ENCODE data around the gene BBS4.
"Not testable (repeated sequence)": the region's sequence is repeated elsewhere in the genome, so short reads cannot be mapped to it uniquely, and the experiment has no call there.

The BBS4 gene

DNA sequence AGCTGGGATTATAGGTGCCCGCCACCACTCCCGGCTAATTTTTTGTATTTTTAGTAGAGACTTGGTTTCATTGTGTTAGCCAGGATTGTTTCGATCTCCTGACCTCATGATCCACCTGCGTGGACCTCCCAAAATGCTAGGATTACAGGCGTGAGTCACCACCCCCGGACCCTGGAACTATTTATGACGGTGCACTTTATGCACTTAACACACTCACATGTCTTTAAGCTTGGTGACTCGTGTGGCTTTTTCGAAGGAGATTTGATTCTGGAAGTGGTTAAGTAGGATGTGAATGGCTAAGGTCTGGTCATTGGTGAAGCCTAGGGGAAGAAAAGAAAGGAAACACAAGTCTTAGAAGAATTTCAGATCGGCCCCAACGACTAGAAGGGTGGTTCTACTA is 20.3 kb downstream of the BBS4 start:
- DNase-seq: peak; percentile 51

DNA sequence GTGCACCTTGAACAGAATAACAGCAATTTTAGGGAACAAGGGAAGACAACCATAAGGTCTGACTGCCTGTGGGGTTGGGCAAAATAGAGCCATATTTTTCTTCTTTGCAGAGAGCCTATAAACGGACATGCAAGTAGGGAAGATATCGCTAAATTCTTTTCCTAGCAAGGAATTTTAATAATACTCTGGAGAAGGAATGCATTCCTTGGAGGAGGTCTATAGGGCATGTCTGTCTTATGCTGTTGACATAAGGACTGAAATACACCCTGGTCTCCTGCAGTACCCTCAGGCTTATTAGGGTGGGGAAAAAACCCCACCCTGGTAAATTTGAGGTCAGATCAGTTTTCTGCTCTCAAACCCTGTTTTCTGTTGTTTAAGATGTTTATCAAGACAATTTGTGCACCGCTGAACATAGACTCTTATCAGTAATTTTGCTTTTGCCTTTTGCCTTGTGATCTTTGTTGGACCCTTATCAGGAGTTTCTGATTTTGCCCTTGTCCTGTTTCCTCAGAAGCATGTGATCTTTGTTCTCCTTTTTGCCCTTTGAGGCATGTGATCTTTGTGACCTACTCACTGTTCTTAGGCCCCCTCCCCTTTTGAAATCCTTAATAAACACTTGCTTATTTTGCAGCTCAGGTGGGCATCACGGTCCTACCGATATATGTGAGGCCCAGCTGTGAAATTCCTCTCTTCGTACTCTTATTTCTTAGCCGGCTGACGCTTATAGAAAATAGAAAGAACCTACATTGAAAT is 22.7 kb downstream of the BBS4 start:
- DNase-seq: not testable (repeated sequence)

DNA sequence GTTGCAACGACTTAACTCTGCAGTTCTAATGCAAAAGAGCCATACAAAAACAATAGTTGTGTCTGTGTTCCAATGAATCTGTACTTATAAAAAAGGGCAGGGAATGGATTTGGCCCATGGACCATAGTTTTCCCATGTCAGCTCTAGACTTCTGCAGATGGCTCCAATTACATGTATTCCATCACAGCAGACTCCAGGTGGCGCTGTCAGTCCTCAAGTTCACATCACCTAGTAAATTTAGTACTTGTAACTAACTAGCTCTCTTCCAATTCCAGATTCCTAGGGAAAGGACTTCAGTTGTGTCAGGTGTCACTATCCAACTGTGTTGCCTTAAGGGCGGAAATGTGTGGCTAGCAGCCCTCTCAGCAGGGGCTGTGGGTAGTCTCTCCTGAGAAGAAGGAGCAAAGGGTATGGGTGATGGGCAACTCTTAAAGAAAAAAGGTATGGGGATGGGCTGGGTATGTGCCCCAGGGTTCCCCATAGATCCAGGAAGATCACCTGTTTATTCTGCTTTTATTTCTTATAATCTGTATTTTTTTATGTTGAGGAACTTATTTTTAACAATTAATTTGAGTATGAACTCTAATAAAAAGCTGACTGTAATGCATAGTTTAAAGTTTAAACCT is 36.2 kb downstream of the BBS4 start:
- DNase-seq: peak; percentile 63

DNA sequence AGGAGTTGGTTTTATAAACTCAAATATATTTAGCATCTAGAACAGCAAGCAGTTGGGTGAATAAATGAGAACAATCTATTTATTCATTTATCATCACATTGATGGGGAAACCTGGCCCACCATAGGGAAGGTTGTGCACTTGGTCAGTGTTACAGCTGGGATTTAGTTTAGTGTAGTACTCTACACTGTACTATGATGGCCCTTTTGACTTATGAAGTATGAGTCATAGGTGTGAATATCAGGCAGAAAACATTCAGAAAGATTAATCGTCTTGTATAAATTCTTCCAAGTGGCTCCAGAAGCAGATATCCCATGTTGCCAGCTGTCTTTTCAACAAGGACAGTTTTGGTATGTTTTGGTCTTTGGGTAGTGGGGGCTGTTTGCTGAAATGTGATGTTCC is 38.0 kb downstream of the BBS4 start:
- no peak for DNase-seq

DNA sequence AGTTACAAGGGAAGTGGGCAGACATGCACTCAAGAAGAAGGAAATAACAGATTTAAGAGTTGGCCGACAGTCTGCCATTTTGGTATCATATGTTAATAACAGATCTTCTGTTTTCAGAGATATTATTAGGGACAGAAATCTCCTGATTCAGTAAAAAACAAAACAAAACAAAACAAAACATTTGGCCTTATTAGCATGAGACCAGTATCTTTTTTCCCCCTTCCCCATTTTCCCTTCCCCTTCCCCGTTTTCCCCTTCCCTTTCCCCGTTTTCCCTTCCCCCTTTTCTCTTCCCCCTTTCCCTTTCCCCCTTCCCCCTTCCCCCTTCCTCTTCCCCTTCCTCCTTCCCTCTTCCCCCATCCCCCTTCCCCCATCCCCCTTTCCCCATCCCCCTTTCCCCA is 39.4 kb downstream of the BBS4 start:
- DNase-seq: no peak

DNA sequence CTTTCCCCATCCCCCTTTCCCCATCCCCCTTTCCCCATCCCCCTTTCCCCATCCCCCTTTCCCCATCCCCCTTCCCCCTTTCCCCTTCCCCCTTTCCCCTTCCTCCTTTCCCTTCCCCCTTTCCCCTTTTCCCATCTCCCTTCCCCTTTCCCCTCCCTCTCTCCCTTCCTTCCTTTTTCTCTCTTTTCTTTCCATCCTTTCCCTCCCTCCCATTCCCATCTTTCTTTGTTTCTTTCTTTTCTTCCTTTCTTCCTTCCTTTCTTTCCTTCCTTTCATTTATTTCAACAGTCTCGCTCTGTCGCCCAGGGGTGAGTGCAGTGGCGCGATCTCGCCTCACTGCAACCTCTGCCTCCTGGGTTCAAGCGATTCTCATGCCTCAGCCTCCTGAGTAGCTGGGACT is 39.8 kb downstream of the BBS4 start:
- not testable (repeated sequence) for DNase-seq

DNA sequence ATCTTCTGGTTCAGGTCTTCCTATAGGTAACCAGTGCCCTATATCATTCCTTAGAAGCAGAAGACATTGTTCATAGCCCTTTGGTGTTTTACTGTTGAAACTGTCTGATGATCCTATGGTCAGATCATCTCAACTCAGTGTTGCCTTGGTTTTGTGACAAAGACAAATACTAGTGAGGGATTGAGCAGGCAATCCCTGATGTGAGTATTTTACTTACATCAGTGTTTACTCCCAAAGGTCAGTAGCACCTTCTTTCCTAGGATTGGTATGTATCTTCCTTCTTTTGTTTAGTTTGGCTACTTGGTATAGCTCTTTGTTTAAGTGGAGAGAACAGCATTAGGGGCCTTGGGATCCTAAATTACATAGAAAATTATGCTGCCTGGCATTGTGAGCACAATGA is 41.1 kb downstream of the BBS4 start:
- no peak for DNase-seq

DNA sequence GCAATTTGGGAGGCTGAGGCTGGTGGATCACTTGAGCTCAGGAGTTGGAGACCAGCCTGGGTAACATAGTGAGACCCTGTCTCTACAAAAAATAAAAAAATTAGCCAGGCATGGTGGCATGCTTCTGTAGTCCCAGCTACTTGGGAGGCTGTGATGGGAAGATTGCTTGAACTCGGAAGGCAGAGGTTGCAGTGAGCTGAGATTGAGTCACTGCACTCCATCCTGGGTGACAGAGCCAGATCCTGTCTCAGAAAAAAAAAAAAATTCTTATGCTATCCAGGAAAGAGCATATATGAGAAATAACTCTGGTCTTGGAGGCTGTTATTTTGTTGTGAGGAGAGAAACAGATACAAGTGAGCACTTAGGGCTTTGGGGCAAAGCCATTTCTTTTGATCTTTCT is 42.2 kb downstream of the BBS4 start:
- not testable (repeated sequence) for DNase-seq

DNA sequence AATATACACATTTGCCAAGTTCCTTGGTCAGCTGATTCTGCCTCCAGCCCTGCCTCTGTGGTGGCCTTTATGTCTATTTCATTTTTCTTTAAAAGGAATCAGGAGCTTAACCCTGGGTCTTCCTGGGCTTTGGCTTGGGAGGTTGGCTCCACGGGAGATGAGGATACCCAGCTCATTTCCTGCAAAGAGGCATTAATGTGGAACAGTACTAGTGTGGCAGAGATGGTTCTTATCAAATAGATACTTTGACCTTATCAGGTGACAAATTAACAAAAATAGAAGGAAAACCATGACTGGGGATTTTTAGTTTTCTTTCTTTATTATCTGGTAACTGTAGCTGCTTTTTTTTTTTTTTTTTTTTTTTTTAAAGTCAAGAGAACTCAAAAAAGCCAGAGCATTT is 42.8 kb downstream of the BBS4 start:
- DNase-seq: no peak

DNA sequence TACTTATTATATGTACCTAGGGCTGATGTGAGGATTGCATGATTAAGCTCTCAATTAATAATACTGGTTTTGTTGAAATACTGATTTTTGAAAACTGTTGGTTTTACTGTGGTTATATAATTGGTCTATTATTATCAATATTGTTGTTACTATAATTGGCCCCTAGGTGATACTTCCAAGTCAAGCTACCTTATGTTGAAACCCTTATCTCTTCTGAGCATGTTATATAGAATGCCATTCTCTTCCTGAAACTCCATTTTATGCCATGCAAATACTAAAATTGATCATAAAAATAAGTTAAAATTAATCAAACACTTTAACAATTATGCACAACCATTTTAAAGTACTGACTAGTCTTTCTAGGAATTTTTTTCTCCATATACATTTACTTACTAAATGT is 46.1 kb downstream of the BBS4 start:
- no peak for DNase-seq

DNA sequence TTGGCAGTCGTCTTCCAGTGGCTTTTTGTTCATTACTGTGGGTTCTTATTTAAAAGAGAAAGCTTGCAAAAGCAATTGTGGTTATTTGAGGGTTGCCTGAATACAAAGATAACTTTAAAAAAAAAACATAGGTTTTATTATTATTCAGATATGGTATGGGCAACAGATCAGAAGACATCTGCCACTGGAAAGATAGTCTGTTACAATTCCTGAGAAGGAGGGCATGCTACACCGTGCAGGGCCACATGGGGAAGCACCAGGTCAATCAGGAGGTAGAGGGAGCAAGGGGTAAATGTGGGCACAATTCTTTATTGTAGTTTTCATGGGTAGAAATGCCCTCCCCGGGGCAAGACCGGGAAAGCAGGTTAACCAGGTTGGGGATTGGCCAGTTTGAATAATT is 46.5 kb downstream of the BBS4 start:
- DNase-seq: no peak

DNA sequence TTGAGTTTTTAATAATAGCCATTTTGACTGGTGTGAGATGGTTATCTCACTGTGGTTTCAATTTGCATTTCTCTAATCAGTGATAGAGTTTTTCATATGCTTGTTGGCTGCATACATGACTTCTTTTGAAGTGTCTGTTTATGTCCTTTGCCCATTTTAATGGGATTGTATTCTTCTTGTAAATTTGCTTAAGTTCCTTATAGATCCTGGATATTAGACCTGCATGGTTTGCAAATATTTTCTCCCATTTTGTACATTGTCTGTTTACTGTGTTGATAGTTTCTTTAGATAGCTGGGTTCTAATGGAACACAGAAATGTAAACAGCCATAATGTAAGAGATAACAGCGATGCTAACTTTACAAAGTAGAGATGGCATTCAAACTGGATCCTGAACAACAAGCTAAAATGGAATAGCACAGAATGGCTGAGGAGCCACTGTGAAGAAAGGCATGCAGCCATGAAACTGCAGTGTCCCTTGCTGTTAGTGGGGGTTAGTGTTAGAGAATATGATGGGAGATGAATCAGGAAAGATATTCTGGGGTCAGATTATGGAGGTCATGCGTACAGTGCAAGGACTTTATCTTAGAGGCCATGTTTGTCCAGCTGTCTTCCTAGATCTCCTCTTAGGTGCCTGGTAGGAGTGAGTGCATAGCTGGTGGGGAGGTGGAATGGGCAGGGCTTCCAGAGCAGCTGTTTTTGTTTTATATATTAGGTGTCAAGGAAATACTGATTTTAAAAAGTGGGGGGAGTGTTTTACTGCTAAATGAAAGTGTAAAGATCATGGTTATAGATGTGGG is 48.1 kb downstream of the BBS4 start:
- no peak for DNase-seq

DNA sequence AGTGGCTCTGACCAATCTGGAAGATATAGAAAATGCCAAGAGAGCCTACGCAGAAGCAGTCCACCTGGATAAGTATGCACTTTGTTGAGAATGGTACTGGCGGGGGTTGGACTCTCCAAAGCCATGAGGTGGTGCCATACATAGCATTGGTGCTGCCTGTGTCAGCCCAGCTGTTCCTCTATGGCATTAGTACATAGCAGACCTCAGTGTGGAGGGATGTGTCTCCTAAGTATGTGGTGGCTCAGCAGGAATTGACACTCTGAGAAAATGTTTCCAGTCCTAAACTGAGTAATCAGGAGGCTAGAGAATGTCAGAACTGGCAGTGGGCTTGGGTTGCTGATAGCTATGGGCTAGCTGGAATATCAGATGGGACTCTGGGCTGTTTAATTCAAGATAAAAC is 49.1 kb downstream of the BBS4 start:
- DNase-seq: no peak

DNA sequence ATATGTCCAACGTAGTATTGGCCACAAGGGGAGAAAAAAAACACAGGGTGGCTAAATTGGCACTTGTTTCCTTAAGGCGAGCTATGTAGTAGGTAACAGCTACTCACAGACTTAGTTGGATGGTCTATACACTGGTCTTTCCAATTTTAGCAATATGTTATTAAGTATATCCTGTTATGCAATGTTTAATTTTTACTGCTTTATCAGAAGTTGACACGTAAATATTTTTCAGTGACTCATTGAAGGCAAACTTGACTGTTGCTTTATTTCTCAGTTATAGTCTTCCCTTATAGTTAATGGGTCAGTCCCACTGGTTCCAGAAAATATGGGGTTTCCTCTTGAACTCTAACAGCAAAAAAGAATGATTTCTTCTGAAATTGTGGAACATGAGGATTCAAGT is 51.1 kb downstream of the BBS4 start:
- DNase-seq: no peak

DNA sequence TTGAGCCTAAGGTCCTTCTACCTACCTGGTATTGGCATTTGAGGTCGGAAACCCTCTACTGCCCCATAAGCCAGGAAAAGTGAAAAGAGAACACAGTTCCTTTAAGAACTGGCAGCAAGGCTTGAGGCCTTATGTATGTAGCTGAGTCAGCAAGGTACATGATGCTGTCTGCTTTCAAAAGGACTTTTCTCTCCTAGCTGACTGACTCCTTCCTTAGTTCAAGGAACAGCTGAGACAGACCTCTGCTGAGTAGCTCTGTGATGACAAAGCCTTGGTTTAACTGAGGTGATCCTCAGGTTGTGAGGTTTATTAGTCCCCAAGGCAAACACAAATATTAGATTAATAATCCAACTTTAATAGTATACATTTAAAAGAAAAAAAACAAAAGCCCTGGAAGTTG is 51.7 kb downstream of the BBS4 start:
- DNase-seq: no peak

DNA sequence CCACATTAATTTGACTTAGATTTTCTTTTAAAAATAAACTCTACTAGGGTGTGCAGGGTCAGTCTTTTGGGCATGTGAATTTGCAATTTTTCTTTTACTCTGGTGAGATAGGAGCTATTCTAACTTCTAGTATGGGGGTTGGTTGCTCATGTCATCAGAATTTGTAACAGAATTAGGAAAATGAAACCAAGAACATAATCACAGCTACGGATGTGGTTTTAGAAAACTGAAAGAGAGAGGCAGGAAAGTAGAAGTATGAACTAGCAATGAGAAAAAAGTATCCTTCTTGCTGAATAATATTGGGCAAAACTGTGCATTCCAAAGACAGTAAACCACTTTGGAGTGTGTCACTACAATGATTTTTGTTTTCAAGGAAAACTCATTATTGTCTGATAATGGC is 54.2 kb downstream of the BBS4 start:
- DNase-seq: no peak

DNA sequence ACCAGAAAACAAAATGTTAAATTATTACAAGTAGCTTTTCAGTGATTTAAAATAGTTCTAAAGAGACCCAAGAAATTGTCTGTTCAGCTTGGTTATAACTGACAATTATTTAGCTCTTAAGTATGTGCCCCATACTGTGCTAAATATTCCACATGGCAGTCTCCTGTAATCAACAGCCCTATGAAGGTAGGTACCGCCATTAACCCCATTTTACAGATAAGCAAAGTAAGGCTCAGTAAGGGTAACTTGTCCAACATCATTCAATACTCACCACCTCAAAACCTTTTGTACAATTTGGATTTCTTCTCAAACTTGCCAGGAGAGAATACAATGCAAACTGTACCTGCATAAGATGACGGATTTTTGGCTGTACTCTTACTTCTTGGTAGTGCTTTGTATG is 63.7 kb downstream of the BBS4 start:
- no peak for DNase-seq

DNA sequence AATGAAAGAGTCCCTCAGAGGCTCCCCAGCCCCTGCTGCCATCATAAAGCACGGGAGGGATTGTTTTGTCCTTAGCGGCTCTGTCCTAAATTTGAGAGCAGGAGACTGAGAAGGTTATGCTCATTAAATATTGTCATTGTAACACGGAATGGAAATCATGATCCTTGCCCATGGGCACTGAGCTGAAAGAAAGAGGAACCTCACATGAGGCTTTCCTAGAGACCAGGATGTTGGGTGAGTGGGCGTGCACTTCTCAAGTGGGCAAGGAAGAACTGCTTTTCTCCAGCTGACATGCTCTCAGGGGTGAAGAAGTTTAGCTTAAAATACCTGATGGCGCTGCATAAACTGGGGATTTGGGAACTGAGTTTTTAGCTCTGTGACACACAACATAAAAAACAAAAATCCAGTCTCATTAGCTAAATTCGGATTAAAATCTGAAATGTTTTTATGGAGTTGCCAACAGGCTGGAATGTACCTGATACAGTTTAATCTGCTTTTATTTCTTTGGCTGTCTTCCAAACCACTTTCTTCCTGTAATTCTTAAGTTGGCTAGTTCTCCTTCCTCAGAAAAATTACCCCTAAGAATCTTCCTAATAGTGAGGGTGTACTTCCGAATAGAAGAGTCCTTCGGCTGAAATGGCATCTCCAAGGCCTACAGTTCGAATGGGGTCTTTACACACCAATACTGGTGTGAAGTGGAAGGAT is 65.9 kb downstream of the BBS4 start:
- DNase-seq: peak; percentile 6

DNA sequence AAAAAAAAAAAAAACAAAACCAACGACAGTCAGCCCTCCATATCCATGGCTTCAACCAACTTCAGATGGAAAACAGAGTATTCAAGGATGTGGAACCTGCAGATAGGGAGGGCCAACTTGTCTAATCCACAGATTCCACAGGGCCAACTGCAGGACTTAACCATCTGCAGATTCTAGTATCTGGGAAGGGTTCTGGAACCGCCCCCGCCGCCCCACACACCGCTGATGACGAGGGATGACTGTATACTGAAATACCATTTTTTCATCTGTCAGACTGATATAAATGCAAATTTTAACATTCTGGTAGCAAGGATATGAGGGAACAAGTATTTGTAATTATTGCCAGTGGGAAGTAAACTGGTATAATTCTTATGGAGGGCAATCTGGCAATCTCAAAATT is 68.1 kb downstream of the BBS4 start:
- no peak for DNase-seq

DNA sequence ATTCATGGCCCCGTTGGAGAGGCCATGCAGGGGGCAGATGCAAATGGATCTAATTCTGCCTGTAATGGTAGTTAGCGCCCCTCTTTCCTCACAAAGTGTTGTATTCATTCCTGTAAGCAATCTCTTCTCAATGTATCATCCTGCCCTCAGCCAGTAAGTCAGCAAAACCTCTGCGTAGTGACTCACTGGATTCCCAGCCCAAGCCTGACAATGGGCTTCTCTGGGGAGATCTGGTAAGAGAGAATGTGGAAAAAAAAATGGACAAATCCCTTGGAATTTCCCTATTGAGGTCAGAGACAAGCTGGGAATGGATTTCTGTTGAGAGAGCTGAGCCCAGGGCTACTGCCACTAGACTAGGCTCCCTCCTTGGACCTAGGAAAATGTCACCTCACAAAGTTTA is 72.2 kb downstream of the BBS4 start:
- DNase-seq: peak; percentile 97

DNA sequence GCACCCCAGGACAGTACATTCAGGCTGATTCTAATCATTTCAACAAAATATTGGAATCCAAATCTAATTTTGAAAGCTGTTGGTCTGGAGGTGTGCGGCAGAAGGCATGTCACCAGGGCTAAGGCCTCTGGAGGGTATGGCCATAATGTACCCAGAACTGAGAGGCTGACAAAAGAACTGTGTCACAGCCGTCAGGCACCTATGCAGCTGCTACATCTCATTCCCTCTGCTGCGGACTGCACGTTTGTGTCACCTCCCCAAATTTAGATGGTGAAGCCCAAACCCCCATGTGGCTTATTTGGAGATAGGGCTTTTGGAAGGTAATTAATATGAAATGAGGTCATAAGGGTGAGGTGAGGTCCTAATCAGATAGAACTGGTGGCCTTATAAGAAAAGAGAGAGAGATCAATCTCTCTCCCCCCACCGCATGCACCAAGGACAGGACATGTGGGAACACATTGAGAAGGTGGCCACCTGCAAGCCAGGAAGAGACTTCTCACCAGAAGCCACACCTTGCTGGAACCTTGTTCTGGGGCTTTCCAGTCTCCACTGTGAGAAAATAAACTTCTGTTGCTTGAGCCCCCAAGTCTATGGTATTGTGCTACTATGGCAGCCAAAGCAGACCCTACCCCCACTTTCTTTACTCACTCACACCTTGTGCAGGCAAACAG is 74.7 kb downstream of the BBS4 start:
- DNase-seq: no peak

DNA sequence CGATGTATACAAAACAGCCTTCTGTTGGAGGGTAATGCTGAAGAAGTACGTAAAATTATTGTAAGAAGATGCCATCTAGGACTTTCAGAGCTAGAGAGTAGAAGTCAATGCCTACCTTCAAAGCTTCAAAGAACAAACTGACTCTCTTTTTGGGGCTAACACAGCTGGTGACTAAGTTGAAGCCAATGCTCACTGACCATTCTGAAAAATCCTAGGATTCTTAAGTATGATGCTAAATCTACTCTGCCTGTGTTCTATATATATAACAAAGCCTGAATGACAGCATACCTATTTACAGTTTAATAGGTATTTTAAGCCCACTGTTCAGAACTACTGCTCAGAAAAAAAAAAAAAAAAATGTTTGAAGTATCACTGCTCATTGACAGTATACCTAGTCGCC is 78.6 kb downstream of the BBS4 start:
- no peak for DNase-seq

DNA sequence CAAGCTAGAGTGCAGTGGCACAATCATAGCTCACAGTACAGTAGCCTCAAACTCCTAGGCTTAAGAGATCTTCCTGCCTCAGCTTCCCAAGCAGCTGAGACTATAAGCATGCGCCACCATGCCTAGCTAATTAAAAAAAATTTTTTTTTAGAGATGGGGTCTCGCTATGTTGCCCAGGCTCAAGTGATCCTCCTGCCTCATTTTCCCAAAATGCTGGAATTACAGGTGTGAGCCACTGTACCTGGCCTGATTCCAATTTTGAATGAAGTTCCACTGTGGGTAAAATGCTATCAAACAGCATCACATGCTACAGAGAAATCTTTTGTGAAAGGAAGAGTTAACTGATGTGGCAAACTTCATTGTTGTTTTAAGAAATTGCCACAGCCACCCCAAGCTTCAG is 80.0 kb downstream of the BBS4 start:
- DNase-seq: no peak
